MCF 10A (cell line): ENCODE data around the gene SURF1. TPM values are rescaled to one million over a fixed set of nuclear protein-coding genes. Genes with fewer than 3 reads are reported as not detected.

ENCODE experiments used
- BruUV-seq: library from RNA; stranded (reverse); fragments of 400-500 nt; replicated peaks from 2 replicates; lab custom pipeline; 2021; lab: Mats Ljungman, UMichigan
- CTCF ChIA-PET: fragments of 300-600 bp; sonication (Branson Sonifier 250); formaldehyde crosslinking; extraction: SDS; loops from one replicate; lab custom pipeline; 2021; ENCODE audit warnings: antibody characterized with exemption, inconsistent platforms; lab: Yijun Ruan, JAX
- POLR2A ChIA-PET: fragments of 300-600, 350-650 bp; sonication (Branson Sonifier 250); formaldehyde crosslinking; extraction: SDS; loops from one replicate; lab custom pipeline; 2020; ENCODE audit warnings: antibody characterized with exemption, inconsistent platforms; lab: Yijun Ruan, JAX
- DNase-seq: peaks from one replicate; pipeline ENCODE4 v3.0.0-alpha.2; 2018; ENCODE audit not compliant: unreplicated experiment
- H3K27ac Mint-ChIP-seq: one replicate; pipeline ENCODE4 v1.8.0; 2022; ENCODE audit warnings: mild to moderate bottlenecking, low read depth, mixed read lengths; ENCODE audit not compliant: unreplicated experiment
- H3K27me3 Mint-ChIP-seq: one replicate; pipeline ENCODE4 v1.8.0; 2022; ENCODE audit warnings: mixed read lengths; ENCODE audit not compliant: insufficient read depth, unreplicated experiment
- H3K36me3 Mint-ChIP-seq: one replicate; pipeline ENCODE4 v1.8.0; 2022; ENCODE audit warnings: mild to moderate bottlenecking, moderate library complexity, mixed read lengths; ENCODE audit not compliant: insufficient read depth, unreplicated experiment
- H3K4me1 Mint-ChIP-seq: one replicate; pipeline ENCODE4 v1.8.0; 2022; ENCODE audit warnings: mixed read lengths; ENCODE audit not compliant: insufficient read depth, unreplicated experiment
- H3K4me3 Mint-ChIP-seq: one replicate; pipeline ENCODE4 v1.8.0; 2022; ENCODE audit warnings: mild to moderate bottlenecking, moderate library complexity, mixed read lengths; ENCODE audit not compliant: unreplicated experiment
- H3K9me3 Mint-ChIP-seq: one replicate; pipeline ENCODE4 v1.8.0; 2022; ENCODE audit warnings: mixed read lengths; ENCODE audit not compliant: unreplicated experiment
- intact Hi-C: fragments of 100-400 bp; cut with micrococcal nuclease; formaldehyde crosslinking; loops from 2 replicates; pipeline ENCODE4 v1.14.1; 2022
- total RNA-seq: library from RNA; stranded (reverse); gene quantifications from 2 replicates; pipeline ENCODE4 v1.2.3, GENCODE V29; 2022
- TF ChIP-seq, protein P1 (sequence below): fragments of 200-600 bp; IDR thresholded peaks from one replicate; pipeline ENCODE4 v1.8.0; 2022; ENCODE audit warnings: antibody characterized with exemption, mild to moderate bottlenecking; ENCODE audit not compliant: unreplicated experiment

Gene SURF1
- total RNA-seq, 1 experiment from 2014 or later, result 31.2 TPM

DNA sequence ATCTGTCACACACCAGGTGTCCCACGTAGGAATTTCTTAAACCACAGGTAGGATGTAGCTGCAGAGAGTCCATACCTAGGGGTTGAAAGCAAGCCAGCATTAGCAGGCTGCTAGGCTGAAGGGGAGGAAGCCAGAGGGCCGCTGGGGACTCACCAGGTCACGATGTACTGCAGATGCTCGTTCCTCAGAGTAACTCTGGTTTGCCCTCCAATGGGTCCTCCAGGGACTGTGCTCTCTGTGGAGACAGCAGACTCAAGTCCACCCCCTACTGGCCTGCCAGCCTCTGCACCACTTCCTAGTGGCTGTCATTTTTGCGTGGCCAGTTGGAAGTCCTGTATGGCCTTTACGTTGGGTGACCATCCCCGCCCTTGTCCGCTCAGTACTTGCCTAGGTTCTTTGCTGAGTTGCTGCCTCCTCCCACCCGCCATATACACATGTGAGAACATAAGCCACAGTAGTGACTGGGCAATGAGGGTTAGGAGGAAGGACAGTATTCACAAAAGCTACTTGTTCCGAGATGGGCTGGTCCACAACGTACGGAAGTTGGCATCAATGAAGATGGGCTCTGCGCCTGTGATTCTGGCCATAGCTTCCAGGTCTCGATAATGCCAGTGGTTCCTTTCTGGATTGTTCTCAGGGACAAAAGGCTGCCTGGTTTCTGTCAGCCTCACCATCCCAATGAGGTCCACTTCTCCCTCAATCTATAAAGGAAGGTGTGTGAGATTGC, 4.2 kb downstream of the SURF1 start:
- peaks cover 2% of the 10 kb centered on the region for H3K4me1 Mint-ChIP-seq
- BruUV-seq, result TSS peak; percentile 5
- POLR2A ChIA-PET, result interaction anchor here (0.8 to 1.8 kb wide), 7 partner anchors 11 to 108 kb away, joined by 3 to 5 read pairs (median 4); partner anchors contain the start of gene CACFD1
- TF ChIP-seq, protein P1, sequence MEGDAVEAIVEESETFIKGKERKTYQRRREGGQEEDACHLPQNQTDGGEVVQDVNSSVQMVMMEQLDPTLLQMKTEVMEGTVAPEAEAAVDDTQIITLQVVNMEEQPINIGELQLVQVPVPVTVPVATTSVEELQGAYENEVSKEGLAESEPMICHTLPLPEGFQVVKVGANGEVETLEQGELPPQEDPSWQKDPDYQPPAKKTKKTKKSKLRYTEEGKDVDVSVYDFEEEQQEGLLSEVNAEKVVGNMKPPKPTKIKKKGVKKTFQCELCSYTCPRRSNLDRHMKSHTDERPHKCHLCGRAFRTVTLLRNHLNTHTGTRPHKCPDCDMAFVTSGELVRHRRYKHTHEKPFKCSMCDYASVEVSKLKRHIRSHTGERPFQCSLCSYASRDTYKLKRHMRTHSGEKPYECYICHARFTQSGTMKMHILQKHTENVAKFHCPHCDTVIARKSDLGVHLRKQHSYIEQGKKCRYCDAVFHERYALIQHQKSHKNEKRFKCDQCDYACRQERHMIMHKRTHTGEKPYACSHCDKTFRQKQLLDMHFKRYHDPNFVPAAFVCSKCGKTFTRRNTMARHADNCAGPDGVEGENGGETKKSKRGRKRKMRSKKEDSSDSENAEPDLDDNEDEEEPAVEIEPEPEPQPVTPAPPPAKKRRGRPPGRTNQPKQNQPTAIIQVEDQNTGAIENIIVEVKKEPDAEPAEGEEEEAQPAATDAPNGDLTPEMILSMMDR, result peak; percentile 36
- intact Hi-C loops, result no loop called here
- H3K27me3 Mint-ChIP-seq, result no peaks in the 10 kb centered on the region
- H3K27ac Mint-ChIP-seq, result no peak overlapping the region
- DNase-seq, result peak; percentile 65
- no peak overlapping the region for H3K4me3 Mint-ChIP-seq
- no peaks in the 10 kb centered on the region for H3K9me3 Mint-ChIP-seq
- CTCF ChIA-PET, result interaction anchor here (0.5 to 1.0 kb wide), 2 partner anchors 22 to 57 kb away, joined by 4 to 7 read pairs; no protein-coding TSS in a partner anchor
- H3K36me3 Mint-ChIP-seq, result peaks cover 70% of the 10 kb centered on the region

DNA sequence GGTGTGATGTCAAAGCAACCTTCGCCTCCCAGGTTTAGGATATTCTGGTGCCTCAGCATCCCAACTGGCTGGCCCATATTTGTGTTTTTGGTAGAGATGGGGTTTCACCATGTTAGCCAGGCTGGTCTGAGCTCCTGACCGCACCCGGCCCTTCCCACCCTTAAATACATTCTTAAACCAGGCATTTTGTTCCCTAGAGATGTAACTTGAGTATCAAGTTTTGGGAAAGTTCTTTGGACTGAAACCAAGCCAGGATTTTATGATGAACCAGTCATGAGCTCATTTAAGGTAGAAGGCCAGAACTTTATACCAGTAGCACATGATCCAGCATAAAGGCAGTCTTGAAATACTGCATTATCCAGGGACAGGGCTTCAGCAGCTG, 4.8 kb downstream of the SURF1 start:
- no peak overlapping the region for H3K27ac Mint-ChIP-seq
- peak; percentile 24 for DNase-seq
- TF ChIP-seq, protein P1, result no peak
- BruUV-seq, result no TSS peak
- H3K36me3 Mint-ChIP-seq, result peaks cover 76% of the 10 kb centered on the region
- ChIA-PET CTCF (interaction anchor here (1.0 kb wide), 1 partner anchor 23 kb away, joined by 4 read pairs; no protein-coding TSS in a partner anchor), POLR2A (interaction anchor here (0.8 to 1.8 kb wide), 8 partner anchors 12 to 108 kb away, joined by 3 to 5 read pairs (median 4); partner anchors contain the start of genes CACFD1 and SURF6)
- intact Hi-C loops, result no loop called here
- no peak overlapping the region for H3K4me3 Mint-ChIP-seq
- peaks cover 6% of the 10 kb centered on the region for H3K4me1 Mint-ChIP-seq
- H3K27me3 Mint-ChIP-seq, result no peaks in the 10 kb centered on the region
- H3K9me3 Mint-ChIP-seq, result no peaks in the 10 kb centered on the region

DNA sequence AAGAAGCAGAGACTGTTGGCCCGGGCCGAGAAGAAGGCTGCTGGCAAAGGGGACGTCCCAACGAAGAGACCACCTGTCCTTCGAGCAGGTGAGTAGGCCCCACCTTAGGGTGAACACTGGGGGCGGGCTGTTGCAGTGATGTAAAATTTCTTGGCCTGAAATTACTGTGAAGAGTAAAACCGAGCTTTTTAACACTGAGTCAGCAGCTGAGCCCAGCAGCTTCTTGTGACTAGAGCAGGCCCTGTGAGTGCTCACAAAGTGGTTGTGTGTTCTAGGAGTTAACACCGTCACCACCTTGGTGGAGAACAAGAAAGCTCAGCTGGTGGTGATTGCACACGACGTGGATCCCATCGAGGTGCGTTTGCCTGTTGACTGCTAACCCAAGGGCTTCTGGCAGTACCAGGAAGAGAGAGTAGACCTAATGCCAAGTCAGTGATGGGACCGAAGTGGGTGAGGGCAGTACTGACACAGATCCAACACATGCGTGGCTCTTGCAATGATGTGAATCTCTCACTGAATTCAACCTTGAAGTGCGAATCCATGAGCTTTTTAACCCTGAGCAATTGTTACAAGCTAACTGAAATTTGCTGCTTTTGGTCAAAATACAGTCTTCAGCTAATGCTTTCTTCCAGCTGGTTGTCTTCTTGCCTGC, 6.2 kb downstream of the SURF1 start:
- intact Hi-C loops, result no loop called here
- POLR2A ChIA-PET, result interaction anchor here (0.5 to 1.5 kb wide), 6 partner anchors 13 to 714 kb away, joined by 3 to 5 read pairs (median 4); partner anchors contain the start of gene SURF6
- CTCF ChIA-PET, result interaction anchor here (0.6 to 0.8 kb wide), 4 partner anchors 11 to 1978 kb away, joined by 3 to 4 read pairs (median 4); no protein-coding TSS in a partner anchor
- Mint-ChIP-seq H3K4me3 (peak overlapping the region; percentile 88), H3K27ac (no peak overlapping the region), H3K27me3 (no peaks in the 10 kb centered on the region), H3K36me3 (peaks cover 81% of the 10 kb centered on the region), H3K9me3 (no peaks in the 10 kb centered on the region), H3K4me1 (peaks cover 6% of the 10 kb centered on the region)
- BruUV-seq, result no TSS peak
- TF ChIP-seq, protein P1, result no peak
- DNase-seq, result no peak
